ENCODE results near the gene GLIS2.

GRCh38 chr16:4376126-4376892, 60.4 kb downstream of the GLIS2 start:
- TF ChIP-seq GATA3 (IDR thresholded peaks at IDR 0.05; ENCODE audit: low read depth, low read length) (no peak), GATA2 (IDR thresholded peaks at IDR 0.05; ENCODE audit: low read depth, low read length) (no peak)

Data from SH-SY5Y (cell line).